SJCRH30 (cell line): ENCODE results near the gene SHISAL1. TPM values are rescaled to one million over a fixed set of nuclear protein-coding genes. Genes with fewer than 3 reads are reported as not detected.

ENCODE experiments used
- DNase-seq, 2 experiments: peaks; one replicate each; pipeline ENCODE4 v3.0.0-alpha.2; 2015 to 2020
- H3K27ac ChIP-seq: fragments of 250-450 bp; sonication (Bioruptor Pico); 2 replicates; pipeline ENCODE4 v1.5.1; 2020; ENCODE audit warnings: mild to moderate bottlenecking, moderate library complexity
- H3K27me3 ChIP-seq: fragments of 250-450 bp; sonication (Bioruptor Pico); 2 replicates; pipeline ENCODE4 v1.5.1; 2020; ENCODE audit warnings: mild to moderate bottlenecking, moderate library complexity
- H3K36me3 ChIP-seq: fragments of 250-450 bp; sonication (Bioruptor Pico); 2 replicates; pipeline ENCODE4 v1.5.1; 2020; ENCODE audit warnings: mild to moderate bottlenecking, moderate library complexity
- H3K4me1 ChIP-seq: fragments of 250-450 bp; sonication (Bioruptor Pico); 2 replicates; pipeline ENCODE4 v1.5.1; 2020; ENCODE audit warnings: mild to moderate bottlenecking, moderate library complexity
- H3K4me3 ChIP-seq: fragments of 250-450 bp; sonication (Bioruptor Pico); 2 replicates; pipeline ENCODE4 v1.5.1; 2020; ENCODE audit warnings: mild to moderate bottlenecking, moderate library complexity
- H3K9me3 ChIP-seq: fragments of 250-450 bp; sonication (Bioruptor Pico); replicated peaks from 2 replicates; pipeline ENCODE4 v1.5.1; 2020; ENCODE audit warnings: mild to moderate bottlenecking, moderate library complexity
- total RNA-seq: library from RNA; depleted of rRNA; stranded (reverse); fragments of >200 nt; shearing (Covaris generic); gene quantifications from 2 replicates; pipeline ENCODE4 v1.2.3, GENCODE V29; 2014

The SHISAL1 gene
- total RNA-seq, 1 experiment from 2014 or later = not detected

- DNase-seq = no peak
- Histone ChIP-seq H3K4me3 (no peak overlapping the region), H3K36me3 (no peaks in the 10 kb centered on the region), H3K27me3 (no peaks in the 10 kb centered on the region), H3K4me1 (no peaks in the 10 kb centered on the region), H3K9me3 (no peaks in the 10 kb centered on the region), H3K27ac (no peak overlapping the region)
Measured at GRCh38 chr22:44220727-44221680, 91.7 kb downstream of the SHISAL1 start.

GRCh38 chr22:44219101-44219870 lies 93.5 kb downstream of the SHISAL1 start:
- H3K4me3 ChIP-seq = no peak overlapping the region
- H3K27ac ChIP-seq = no peak overlapping the region
- no peaks in the 10 kb centered on the region for H3K36me3 ChIP-seq
- no peaks in the 10 kb centered on the region for H3K27me3 ChIP-seq
- H3K9me3 ChIP-seq = no peaks in the 10 kb centered on the region
- no peak for DNase-seq
- no peaks in the 10 kb centered on the region for H3K4me1 ChIP-seq

- no peaks in the 10 kb centered on the region for H3K27me3 ChIP-seq
- H3K27ac ChIP-seq = no peak overlapping the region
- H3K36me3 ChIP-seq = no peaks in the 10 kb centered on the region
- H3K4me3 ChIP-seq = no peak overlapping the region
- H3K9me3 ChIP-seq = no peaks in the 10 kb centered on the region
- H3K4me1 ChIP-seq = no peaks in the 10 kb centered on the region
- DNase-seq = no peak
Measured at GRCh38 chr22:44218071-44218470, 94.7 kb downstream of the SHISAL1 start.

- H3K9me3 ChIP-seq = no peaks in the 10 kb centered on the region
- H3K27ac ChIP-seq = no peak overlapping the region
- H3K27me3 ChIP-seq = no peaks in the 10 kb centered on the region
- H3K4me3 ChIP-seq = no peak overlapping the region
- DNase-seq = no peak
- no peaks in the 10 kb centered on the region for H3K36me3 ChIP-seq
- no peaks in the 10 kb centered on the region for H3K4me1 ChIP-seq
Measured at GRCh38 chr22:44217346-44217745, 95.4 kb downstream of the SHISAL1 start.

GRCh38 chr22:44215287-44215686 lies 97.5 kb downstream of the SHISAL1 start:
- Histone ChIP-seq H3K4me3 (no peak overlapping the region), H3K4me1 (no peaks in the 10 kb centered on the region), H3K27me3 (no peaks in the 10 kb centered on the region), H3K9me3 (no peaks in the 10 kb centered on the region), H3K36me3 (no peaks in the 10 kb centered on the region), H3K27ac (no peak overlapping the region)
- no peak for DNase-seq

- Histone ChIP-seq H3K4me1 (no peaks in the 10 kb centered on the region), H3K27me3 (no peaks in the 10 kb centered on the region), H3K27ac (no peak overlapping the region), H3K9me3 (no peaks in the 10 kb centered on the region), H3K4me3 (no peak overlapping the region), H3K36me3 (no peaks in the 10 kb centered on the region)
- no peak for DNase-seq
Measured at GRCh38 chr22:44214764-44215163, 98.0 kb downstream of the SHISAL1 start.

GRCh38 chr22:44214187-44214586 lies 98.6 kb downstream of the SHISAL1 start:
- H3K9me3 ChIP-seq = no peaks in the 10 kb centered on the region
- H3K27ac ChIP-seq = no peak overlapping the region
- DNase-seq = no peak
- H3K4me1 ChIP-seq = no peaks in the 10 kb centered on the region
- no peaks in the 10 kb centered on the region for H3K36me3 ChIP-seq
- H3K27me3 ChIP-seq = no peaks in the 10 kb centered on the region
- H3K4me3 ChIP-seq = no peak overlapping the region

- H3K27me3 ChIP-seq = no peaks in the 10 kb centered on the region
- no peaks in the 10 kb centered on the region for H3K36me3 ChIP-seq
- DNase-seq = no peak
- H3K27ac ChIP-seq = no peak overlapping the region
- no peaks in the 10 kb centered on the region for H3K4me1 ChIP-seq
- H3K4me3 ChIP-seq = no peak overlapping the region
- H3K9me3 ChIP-seq = no peaks in the 10 kb centered on the region
Measured at GRCh38 chr22:44213489-44214043, 99.2 kb downstream of the SHISAL1 start.

GRCh38 chr22:44212936-44213335 lies 99.8 kb downstream of the SHISAL1 start:
- no peaks in the 10 kb centered on the region for H3K4me1 ChIP-seq
- H3K36me3 ChIP-seq = no peaks in the 10 kb centered on the region
- no peaks in the 10 kb centered on the region for H3K9me3 ChIP-seq
- no peak overlapping the region for H3K27ac ChIP-seq
- H3K4me3 ChIP-seq = no peak overlapping the region
- H3K27me3 ChIP-seq = no peaks in the 10 kb centered on the region
- DNase-seq = no peak

- Histone ChIP-seq H3K27me3 (no peaks in the 10 kb centered on the region), H3K4me3 (no peak overlapping the region), H3K9me3 (no peaks in the 10 kb centered on the region), H3K4me1 (no peaks in the 10 kb centered on the region), H3K27ac (no peak overlapping the region), H3K36me3 (no peaks in the 10 kb centered on the region)
- no peak for DNase-seq
Measured at GRCh38 chr22:44211946-44212930, 100.5 kb downstream of the SHISAL1 start.

- Histone ChIP-seq H3K9me3 (no peaks in the 10 kb centered on the region), H3K4me1 (no peaks in the 10 kb centered on the region), H3K4me3 (no peak overlapping the region), H3K27ac (no peak overlapping the region), H3K36me3 (no peaks in the 10 kb centered on the region), H3K27me3 (no peaks in the 10 kb centered on the region)
- DNase-seq = no peak
Measured at GRCh38 chr22:44211256-44211945, 101.3 kb downstream of the SHISAL1 start.

GRCh38 chr22:44210722-44211121 lies 102.0 kb downstream of the SHISAL1 start:
- H3K4me1 ChIP-seq = no peaks in the 10 kb centered on the region
- H3K36me3 ChIP-seq = no peaks in the 10 kb centered on the region
- H3K27me3 ChIP-seq = no peaks in the 10 kb centered on the region
- H3K4me3 ChIP-seq = no peak overlapping the region
- no peak overlapping the region for H3K27ac ChIP-seq
- no peak for DNase-seq
- H3K9me3 ChIP-seq = no peaks in the 10 kb centered on the region

GRCh38 chr22:44209343-44209742 lies 103.4 kb downstream of the SHISAL1 start:
- Histone ChIP-seq H3K9me3 (no peaks in the 10 kb centered on the region), H3K36me3 (no peaks in the 10 kb centered on the region), H3K4me1 (no peaks in the 10 kb centered on the region), H3K4me3 (no peak overlapping the region), H3K27ac (no peak overlapping the region), H3K27me3 (no peaks in the 10 kb centered on the region)
- DNase-seq = no peak

GRCh38 chr22:44207981-44208317 lies 104.8 kb downstream of the SHISAL1 start:
- Histone ChIP-seq H3K36me3 (no peaks in the 10 kb centered on the region), H3K4me1 (no peaks in the 10 kb centered on the region)
- DNase-seq = no peak

More at GRCh38 chr22:44207981-44208317, 104.8 kb downstream of the SHISAL1 start:
- H3K27me3 ChIP-seq = no peaks in the 10 kb centered on the region; the same call in 1 of the 2 replicates
- H3K4me3 ChIP-seq = no peak overlapping the region
- H3K27ac ChIP-seq = no peak overlapping the region
- no peaks in the 10 kb centered on the region for H3K9me3 ChIP-seq
